Mammary epithelial cell (primary cell): ENCODE measurements around the gene POLH.

ENCODE experiments used
- EZH2 ChIP-seq: IDR thresholded peaks from 2 replicates; pipeline ENCODE4 v1.6.1; 2012; ENCODE audit warnings: low read length, inconsistent platforms, borderline replicate concordance
- TF ChIP-seq, protein P1 (sequence below), 2 donors: IDR thresholded peaks in 1 of 2; conservative IDR thresholded peaks in 1 of 2; 2 replicates each; pipeline ENCODE4 v1.5.1; 2011 to 2012; ENCODE audit warnings: inconsistent platforms in 2 of 2, low read length in 2 of 2, mild to moderate bottlenecking in 2 of 2, control low read depth in 1 of 2, low read depth in 1 of 2; ENCODE audit not compliant: insufficient read depth in 1 of 2; ENCODE audit errors: extremely low read depth in 1 of 2

- TF ChIP-seq, protein P1, sequence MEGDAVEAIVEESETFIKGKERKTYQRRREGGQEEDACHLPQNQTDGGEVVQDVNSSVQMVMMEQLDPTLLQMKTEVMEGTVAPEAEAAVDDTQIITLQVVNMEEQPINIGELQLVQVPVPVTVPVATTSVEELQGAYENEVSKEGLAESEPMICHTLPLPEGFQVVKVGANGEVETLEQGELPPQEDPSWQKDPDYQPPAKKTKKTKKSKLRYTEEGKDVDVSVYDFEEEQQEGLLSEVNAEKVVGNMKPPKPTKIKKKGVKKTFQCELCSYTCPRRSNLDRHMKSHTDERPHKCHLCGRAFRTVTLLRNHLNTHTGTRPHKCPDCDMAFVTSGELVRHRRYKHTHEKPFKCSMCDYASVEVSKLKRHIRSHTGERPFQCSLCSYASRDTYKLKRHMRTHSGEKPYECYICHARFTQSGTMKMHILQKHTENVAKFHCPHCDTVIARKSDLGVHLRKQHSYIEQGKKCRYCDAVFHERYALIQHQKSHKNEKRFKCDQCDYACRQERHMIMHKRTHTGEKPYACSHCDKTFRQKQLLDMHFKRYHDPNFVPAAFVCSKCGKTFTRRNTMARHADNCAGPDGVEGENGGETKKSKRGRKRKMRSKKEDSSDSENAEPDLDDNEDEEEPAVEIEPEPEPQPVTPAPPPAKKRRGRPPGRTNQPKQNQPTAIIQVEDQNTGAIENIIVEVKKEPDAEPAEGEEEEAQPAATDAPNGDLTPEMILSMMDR (conservative IDR thresholded peaks at IDR 0.05 in 1 of 2, IDR thresholded peaks at IDR 0.05 in 1 of 2; ENCODE audit: extremely low read depth in 1 of 2, insufficient read depth in 1 of 2, low read depth in 1 of 2, low read length in 2 of 2) = no peak
- TF ChIP-seq EZH2 = no peak
Measured at GRCh38 chr6:43648248-43648647, 72.3 kb downstream of the POLH start.
